CD4-positive, alpha-beta T cell treated with Interleukin-4 for 4 hours (primary cell): ENCODE measurements around the gene PSTPIP1.
A peak's percentile ranks its signal among the peaks of the same experiment; 100 is the strongest.

ENCODE experiments used
- DNase-seq: peaks from one replicate; pipeline ENCODE4 v3.0.0-alpha.2; 2020

PSTPIP1 gene

DNA sequence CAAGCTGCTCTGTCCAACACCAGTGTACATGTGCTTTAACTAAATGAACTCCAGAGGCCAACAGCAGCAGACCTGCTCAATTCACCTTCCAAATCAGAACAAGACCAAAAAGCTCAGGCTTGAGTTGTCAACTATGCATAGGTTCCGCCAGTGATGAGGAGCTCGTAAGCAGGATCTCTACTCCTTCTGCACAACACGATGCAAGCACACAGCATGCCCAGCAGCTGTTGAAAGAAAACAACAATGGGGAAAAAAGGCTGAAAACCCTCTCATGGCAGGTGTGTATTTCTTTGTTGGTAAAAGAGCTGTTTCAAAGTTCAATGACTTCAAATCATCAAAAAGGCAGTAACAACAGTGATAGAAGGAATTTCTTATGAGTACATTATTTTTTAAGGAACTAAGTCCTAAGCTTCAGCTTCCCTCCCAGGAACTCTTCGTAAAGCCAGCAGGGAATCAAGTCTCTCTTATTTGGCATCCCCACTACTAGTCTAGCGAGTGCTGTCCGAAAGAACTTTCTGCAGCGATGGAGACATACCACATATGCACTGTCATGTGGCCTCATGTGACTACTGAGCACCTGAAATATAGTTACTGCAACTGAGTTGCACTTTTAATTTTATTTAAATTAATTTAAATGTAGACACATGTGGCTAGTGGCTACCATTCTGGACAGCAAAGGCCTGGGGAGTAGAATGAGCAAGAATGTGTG is 51.9 kb downstream of the PSTPIP1 start:
- DNase-seq, result no peak

DNA sequence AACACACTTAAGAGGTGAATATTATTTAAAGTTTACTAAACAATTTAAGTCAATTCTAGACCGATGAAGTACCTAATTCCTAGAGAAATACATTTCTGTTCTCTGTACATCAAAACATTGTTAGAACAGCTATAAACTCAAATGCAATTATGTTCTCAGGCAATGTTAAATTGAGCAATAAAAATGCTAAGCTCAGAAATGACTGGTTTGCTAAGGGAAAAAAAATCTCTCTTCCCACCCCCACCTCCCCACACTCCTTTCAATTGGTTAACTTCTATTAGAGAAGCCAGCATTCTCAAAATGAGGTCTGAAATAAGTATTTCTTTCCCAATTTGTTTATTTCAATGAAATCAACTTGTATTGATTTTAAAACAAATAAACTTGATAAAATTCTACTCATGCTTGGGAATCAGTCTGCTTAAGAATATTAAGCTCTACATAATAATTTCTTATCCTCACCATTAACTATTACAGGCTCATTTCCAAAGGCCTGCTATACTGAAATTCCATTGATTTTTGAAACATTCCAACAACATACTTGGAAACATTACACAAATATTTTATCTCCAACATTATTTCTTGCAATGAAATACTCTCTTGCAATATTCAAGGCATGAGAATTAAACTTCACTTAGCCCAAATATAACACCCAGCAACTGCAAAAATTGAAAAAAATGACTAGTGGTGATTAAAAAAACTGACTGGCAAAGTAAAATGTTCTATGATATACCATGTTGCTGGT is 53.4 kb downstream of the PSTPIP1 start:
- no peak for DNase-seq

DNA sequence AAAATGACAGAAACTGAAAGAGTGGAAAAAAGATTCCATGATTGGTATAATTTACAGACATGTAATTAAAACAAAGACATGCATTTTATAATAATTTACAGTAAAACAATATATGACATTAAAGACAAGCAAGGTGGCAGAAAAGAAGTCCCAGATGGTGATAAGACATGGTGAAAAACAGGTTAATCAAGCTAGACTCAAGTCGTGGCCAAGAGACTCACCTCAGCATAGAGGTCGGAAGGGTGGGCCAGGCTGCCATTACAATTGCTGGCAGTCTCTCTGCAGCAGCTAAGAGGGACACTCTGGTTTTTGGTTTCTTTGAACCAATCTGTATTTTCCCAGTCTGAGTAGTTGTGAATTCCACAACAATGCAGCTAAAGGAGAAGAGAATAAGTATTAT is 57.6 kb downstream of the PSTPIP1 start:
- DNase-seq, result no peak

DNA sequence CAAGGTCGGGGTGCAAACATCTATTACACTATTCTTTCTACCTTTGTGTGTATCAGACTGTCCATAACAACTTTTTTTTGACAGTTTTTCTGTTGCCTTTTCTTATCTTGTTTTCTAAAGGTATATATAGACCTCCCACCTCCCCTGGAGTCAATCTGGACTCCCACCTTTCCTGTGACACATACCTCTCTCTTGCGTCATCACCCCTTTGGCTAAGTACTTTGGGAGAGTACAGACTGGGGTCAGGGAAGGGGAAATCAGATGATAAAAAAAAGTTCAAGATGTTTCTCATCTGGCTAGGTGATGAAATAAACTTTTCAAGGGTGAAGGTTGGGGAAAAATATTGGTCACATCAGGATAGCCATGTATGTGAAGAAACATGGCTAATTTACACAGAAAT is 58.8 kb downstream of the PSTPIP1 start:
- DNase-seq, result no peak

DNA sequence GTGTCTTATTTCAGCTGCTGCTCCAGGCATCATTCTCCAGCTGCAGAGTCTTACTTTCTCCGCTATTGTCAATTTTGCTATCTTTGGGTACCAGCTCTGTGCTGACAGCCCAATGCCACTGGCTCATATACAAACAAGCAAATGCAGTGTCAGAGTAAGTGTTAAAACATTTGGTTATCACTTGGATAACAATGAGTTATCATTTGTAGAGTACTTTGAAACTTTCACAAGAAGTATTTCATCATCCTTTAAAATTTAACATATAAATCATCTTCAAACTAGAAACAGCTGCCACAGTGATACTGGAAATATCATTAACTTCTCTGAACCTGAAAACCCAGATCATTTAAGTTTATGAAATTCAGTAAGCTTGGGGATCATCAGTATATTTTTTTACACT is 62.1 kb downstream of the PSTPIP1 start:
- DNase-seq, result no peak

DNA sequence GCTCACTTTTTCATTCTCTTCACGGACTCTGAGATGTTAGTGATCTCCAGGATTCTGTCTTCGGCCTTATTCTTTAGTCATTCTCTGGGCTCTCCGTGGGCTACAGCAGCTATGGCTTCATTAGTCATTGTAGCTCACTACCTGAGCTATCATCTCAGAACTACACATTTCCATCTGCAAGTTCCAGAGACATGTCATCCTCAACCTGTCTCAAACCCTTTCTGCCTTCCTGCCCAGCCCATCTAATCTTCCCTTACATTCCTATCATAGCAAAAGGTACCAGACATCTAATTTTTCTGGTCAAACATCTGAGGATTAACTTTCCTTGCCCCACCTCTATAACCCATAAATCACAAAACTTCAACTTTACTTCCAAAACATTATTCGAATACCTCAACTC is 62.8 kb downstream of the PSTPIP1 start:
- no peak for DNase-seq

DNA sequence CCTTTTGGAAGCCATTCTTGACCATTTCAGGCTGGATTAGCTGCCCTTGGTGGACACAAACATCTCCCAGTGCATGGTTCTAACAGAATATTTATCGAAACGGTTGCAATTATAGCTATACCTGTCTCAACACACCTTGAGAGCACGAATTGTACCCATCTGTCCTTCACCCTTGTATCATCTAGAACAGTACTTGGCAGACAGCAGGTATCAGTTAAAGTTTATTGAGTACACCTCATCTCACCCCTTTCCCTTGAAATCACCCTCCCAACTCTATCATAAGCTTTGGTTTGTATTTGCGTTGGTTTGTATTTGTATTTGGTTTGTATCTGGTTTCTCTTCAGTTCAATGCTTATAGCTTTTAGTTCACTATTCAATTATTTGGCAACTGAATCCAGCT is 63.5 kb downstream of the PSTPIP1 start:
- no peak for DNase-seq

DNA sequence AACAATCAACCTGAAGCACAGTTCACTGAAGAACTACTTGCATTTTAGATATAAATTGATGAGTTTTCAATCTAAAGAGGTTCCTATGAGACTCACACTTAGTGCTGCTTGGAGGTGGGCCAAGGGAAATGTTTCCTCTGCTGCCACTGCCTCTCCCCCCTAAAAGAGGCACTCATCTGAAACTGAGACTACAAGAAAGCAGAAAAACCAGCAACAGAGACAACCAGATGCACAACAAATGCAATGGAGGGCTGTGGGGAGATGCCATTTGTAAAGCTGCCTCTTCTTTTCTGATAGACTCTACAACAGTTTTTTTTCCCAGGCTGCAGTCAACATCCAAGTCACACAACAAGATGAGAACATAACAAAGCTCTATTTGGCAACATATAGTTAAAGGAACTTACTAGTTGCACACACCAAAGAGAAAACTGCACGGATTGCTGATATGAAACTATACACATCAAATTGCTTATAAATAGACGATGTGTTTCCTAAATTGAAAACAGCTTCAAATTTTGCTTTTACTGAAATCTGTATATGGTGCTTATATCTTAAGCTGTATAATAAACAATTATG is 64.9 kb downstream of the PSTPIP1 start:
- DNase-seq, result no peak

DNA sequence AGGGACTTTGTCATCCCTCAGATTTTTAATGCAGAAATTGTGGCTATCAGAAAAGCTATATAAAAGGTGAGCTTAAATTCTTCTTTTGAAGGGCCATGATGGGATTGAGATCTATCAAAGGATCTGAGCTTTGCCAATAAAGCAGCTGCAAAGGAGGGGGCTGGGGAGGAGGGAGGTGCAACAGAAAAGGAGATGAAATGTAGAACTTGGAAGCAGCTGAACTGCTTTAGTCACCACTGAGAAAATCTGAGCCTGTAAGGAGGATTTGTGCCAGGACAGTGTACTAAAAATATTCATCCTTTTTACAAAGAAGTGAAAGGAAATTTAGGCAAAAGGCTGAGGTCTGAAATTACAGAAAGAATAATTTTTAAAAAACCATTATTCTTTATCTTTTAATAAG is 65.6 kb downstream of the PSTPIP1 start:
- no peak for DNase-seq

DNA sequence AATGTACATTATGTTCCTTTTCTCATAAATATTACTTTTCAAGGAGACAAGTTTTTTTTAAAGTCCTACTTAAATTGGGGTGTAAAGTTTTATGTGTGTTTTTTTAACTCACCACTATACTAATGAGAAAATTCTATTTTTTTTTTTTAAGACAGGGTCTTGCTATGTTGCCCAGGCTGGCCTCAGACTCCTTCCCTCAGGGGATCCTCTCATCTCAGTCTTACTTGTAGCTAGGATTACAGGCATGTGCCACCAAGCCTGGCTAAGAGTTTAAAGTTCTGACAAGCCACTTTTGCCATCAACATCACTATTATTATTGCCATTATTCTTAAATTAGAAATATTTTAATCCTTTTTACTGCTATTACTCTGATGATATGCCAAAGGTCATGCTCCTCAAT is 68.3 kb downstream of the PSTPIP1 start:
- DNase-seq, result no peak

DNA sequence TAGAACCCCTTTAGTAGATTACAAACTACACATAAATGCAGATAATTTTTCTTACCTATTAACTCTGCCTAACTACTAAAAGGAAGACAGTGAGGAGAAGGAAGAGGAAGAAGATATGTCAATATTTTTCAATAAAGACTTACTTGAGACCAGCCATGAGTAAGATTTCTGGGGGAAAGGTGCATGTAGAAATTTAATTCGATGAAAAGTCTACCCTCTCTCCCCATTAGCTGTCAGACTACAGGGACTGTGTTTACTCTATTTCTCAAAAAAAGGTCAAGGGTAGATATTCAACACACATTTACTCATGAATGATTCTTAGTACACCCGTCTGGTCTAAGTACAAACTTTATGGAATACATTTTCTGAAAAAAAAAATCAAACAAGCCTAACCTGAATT is 69.1 kb downstream of the PSTPIP1 start:
- no peak for DNase-seq

DNA sequence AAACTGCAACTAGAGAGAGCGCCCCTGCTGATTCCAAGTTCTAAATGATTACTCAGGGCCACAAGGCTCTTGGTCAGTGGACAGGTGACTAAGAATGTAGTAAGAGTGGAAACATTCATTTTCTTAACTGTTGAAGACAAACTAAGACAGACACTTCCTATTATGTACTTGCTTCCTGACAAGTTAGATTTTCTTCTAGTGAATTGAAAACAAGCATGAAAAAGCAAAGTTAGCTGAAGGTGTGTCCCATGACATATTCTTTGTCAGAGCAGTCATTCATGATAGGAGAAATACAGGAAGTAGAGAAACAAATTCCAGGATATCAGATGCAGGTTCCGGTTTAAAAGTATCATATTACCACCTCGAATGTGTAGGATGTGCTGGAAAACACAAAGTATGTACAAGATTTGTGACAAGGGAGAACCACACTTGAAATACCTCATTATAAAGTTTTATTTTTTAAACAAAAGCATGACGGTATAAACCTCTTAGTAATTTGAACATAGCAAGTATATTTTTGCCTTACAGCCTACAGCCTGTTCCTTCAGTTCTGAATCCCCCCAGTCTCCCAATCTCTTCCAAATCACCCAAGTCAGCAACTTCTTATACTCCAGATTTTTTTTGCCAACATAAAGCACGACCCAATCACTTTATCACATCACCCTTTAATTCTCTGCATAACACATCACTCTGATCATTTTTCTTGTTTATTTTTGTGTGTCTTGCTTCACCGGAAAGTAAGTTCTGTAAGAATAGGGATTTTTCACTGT is 69.8 kb downstream of the PSTPIP1 start:
- DNase-seq, result no peak

DNA sequence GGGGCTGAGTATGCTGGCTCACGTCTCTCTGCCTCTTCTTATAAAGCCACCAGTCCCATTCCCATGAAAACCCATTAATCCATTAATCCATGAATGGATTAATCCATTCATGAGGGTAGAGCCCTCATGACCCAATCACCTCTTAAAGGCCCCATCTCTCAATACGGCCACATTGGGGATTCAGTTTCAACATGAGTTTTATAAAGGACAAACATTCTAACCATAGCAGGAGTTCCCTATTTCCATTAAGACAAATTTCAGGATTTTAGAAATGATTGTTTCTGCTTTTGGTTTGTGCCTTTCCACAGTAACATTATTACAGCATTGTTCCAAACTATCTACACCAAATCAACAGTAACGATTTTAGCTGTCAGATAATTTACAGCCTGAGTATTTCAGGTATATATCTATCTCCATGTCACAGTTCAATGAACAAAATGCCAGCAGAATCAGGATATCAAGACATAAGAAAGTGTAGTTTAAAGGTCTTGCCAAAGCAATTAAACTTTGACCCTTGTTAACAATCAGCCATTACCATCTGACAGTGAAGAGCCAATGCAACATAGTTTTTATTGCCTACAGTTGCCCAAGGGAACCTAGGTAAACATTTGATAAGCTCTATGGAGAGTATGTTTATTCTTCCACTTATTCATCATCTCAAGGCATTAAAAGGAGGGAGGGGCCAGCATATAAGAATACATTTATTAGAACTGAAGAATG is 72.2 kb downstream of the PSTPIP1 start:
- no peak for DNase-seq

DNA sequence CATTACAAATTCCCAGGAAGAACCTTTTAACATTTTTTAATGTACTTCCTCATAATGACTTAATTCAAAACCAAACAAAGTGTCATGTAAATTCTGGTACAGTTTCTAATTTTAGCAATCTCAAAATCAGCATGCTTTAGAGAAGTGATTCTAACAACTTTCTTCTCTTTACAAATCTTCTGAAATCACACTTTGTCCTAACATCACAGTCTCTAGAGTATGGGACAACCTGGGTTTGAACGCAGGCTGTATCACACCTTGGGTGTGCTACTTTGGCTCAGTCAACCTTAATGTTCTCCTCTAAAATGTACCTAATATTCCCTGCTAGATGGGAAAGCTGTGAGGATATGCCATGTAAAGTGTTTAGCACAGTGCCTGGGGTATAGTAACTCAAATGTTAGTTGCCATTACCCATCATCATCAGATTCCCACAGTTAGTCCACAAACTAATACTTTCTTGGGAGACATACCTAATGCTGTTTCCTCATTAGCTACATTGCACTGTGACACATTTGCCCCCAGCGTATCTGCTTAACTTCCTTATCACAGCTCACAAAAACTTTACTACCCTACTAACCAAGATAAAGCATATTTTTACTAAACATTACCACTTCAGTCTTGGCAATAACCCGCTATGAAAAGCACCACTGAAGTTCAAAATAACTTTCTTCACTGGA is 72.9 kb downstream of the PSTPIP1 start:
- no peak for DNase-seq

DNA sequence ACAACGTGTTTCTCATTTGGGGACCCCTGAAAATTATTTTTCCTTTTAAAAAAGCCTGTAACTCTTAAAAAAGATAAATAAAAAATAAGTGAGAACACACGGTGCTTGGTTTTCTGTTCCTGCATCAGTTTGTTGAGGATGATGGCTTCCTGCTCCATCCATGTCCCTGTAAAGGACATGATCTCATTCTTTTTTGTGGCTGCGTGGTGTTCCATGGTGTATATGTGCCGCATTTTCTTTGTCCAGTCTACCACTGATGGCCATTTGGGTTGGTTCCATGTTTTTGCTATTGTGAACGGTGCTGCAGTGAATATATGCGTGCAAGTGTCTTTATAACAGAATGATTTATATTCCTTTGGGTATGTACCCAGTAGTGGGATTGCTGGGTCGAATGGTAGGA is 73.7 kb downstream of the PSTPIP1 start:
- DNase-seq, result no peak

DNA sequence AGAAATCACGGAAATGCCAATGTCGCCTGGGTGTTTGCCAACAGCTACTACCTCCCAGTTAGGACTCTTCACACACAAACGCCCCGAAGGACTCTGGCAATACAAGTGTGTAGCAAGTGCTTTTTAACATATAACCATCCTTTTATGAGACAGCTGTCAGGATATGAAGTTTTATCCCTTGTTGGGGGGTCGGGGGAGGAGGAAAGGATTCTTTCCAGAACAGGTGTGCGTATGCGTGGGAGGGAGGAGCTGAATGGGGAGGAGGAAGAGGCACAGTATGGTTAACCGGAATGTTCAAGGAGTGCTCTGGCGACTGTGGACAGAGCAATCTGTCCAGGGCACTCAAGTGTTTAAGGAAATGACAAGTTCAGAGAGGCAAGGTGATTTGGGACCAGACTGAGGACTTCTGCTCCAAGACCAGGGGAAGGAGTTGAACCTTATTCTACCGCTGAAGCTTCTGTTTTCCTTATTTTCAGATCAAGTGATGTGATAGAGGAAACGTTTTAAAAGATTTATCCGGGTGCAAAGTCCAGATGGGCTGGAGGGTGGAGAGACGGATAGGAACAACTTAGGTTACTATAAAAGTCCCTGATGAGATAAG is 74.7 kb downstream of the PSTPIP1 start:
- DNase-seq, result no peak

DNA sequence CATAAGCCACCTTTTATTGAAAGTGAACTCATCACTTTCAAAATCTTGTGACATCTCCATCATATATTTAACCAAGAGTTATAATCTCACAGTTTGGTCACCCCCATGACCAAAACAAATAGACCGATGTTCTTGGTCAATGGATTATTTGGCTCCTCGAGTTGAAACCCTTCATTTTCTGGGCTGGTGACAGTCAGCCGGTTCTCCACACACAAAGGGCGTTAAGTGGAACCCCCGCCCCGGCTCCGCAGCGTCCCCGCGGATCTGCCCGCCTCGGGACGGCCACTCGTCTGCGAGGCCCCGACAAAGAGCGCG is 75.2 kb downstream of the PSTPIP1 start:
- DNase-seq, result no peak

DNA sequence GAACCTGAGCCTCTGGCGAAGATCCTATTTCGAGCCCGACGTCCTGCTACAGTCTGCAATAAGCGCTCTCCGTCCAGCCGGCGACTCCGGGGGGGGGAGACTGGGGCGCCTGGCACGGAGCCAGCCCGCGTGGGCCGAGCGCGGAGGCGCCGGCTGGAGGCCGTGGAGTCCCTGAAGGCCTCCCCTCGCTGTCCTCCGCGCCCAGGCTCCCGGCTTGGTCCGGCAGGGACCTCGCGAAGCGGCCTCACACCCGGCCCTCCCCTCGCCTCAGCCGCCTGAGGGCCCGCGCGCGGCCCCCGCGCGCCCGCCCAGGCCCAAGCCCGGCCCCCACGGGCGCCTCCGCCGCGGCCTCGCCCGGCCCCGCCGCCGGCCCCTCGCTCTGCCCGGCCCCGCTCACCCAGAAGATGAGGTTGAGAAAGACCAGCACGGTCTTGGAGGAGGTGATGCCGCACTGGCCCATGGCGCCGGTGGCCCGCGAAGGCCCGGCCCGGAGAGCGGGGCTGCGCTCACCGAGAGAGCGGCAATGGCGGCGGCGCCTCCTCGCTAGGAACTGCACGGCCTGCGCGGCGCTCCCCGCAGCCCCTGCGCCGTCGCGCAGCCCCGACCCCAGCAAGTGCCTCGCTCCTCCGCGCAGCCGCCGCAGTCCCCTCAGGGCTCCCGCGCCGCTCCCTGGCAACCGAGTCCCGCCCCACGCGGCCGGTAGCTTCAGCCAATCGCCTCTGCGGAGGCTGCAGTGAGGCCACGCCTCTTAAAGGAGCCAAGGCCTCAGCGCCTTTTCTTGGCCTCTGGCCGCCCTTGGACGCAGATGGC is 75.8 kb downstream of the PSTPIP1 start, which contains the start of gene TSPAN3:
TSPAN3 (minus strand) TSS at position 615 of the 810 bp plus-strand sequence; CDS start at position 460, 155 bp downstream.
- peak; percentile 90 for DNase-seq

DNA sequence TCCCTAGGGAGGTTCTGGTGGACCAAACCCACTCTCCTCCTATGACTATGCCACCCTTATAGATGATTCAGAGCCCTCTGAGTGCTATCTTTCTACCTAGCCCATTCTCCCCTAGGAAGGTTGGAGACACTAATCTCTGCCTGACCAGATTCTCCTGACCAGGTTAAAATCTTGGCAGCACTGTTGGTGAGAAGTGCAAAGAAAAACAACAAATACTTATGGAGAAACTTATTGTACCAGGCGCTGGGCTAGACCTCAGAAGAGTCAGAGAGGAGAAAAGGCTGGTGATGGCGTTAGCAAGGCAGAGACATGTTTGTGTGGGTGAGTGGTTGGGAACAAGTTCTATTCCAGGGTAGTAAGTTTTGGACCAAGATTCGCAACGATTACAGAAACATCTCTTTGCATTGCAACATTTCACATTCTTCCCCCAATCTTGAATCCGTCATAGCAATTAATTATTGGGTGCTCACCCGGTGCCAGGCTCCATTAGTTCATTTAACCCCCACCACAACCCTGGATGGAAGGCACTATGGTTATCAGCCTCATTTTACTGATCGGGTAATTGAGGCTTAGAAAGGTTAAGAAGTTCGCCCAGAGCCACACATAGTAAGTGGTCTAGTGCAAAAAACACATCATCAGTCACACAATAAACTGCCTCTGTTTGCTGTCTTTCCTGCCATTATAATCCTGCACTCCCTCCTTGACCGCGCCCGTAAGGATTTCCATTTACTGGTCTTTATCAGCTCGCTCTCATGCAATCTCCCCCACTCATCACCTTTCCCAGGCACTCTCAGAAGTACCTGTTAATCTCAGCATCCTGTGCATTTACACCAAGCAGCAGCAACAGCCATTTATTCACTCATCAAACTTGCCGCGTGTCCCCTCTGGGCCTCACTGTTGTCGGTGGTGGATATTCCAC is 76.6 kb downstream of the PSTPIP1 start:
- no peak for DNase-seq

DNA sequence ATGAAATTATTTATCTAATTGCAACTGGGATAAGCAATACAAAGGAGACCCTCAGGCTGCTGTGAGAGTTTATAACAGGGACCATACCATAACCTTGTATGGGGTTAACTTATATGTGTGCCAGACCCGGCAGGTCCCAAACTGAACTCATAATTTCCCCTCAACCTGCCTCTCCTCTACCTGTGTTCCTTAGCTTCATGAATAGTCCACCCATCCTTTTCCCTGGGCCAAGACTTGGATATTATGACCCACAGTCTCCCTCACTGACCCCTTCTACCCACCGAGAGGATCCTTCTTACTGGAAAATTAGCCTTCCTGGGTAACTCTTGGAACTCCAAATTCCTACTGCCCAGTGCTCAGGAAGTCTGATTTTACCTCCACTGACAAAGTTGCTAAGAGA is 79.4 kb downstream of the PSTPIP1 start:
- no peak for DNase-seq
